ENCODE results near the gene TTYH1. TPM values are rescaled to one million over a fixed set of nuclear protein-coding genes. Genes with fewer than 3 reads are reported as not detected.

Gene TTYH1
- total RNA-seq, 2 donors from 2014 or later = not detected

DNA sequence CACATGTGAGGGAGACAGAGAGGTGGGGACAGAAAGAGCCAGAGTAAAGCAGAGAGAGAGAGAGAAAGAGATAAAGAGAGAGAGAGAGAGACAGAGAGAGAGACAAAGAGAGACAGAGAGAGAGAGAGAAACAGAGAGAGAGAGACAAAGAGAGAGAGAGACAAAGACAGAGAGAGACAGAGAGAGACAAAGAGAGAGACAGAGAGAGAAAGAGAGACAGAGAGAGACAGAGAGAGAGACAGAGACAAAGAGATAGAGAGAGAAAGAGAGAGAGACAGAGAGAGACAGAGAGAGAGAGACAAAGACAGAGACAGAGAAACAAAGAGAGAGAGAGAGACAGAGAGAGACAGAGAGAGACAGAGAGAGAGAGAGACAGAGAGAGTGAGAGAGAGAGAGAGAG is 4.2 kb upstream of the TTYH1 start:
- H3K4me1 ChIP-seq (ENCODE audit: control insufficient read depth in 1 of 2, low read depth in 2 of 2) = no peaks in the 10 kb centered on the region
- H3K4me3 ChIP-seq = no peak overlapping the region
- H3K9me3 ChIP-seq = no peaks in the 10 kb centered on the region
- H3K27me3 ChIP-seq (replicated peaks; ENCODE audit: insufficient read depth) = peaks cover 11% of the 10 kb centered on the region
- DNase-seq (ENCODE audit: low spot score) (no peak), ATAC-seq (ENCODE audit: insufficient number of reproducible peaks, low FRiP score, low read depth) (no peak)
- no peaks in the 10 kb centered on the region for H3K36me3 ChIP-seq
- TF ChIP-seq, protein P1, sequence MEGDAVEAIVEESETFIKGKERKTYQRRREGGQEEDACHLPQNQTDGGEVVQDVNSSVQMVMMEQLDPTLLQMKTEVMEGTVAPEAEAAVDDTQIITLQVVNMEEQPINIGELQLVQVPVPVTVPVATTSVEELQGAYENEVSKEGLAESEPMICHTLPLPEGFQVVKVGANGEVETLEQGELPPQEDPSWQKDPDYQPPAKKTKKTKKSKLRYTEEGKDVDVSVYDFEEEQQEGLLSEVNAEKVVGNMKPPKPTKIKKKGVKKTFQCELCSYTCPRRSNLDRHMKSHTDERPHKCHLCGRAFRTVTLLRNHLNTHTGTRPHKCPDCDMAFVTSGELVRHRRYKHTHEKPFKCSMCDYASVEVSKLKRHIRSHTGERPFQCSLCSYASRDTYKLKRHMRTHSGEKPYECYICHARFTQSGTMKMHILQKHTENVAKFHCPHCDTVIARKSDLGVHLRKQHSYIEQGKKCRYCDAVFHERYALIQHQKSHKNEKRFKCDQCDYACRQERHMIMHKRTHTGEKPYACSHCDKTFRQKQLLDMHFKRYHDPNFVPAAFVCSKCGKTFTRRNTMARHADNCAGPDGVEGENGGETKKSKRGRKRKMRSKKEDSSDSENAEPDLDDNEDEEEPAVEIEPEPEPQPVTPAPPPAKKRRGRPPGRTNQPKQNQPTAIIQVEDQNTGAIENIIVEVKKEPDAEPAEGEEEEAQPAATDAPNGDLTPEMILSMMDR (IDR thresholded peaks at IDR 0.05) = no peak
- H3K27ac ChIP-seq = no peak overlapping the region

DNA sequence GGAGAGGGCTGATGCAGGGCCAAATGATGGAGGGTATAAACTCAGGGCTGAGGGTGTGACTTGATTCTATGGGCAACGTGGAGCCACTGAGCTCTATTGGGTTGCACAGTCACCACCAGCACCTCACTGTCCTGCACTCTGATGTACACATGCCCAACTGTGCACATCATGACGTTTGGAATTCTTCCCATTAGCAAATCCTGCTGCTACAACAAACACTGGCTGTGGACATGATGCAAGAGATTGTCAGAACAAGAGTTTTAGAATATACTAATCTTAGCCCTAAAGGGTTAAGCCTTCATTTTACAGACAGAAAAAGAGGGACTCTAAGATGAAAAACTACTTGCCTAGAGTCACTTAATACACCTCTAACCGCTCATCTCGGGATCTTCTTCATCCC is 2.4 kb upstream of the TTYH1 start:
- DNase-seq (ENCODE audit: low spot score) = no peak
- no peak overlapping the region for H3K27ac ChIP-seq
- H3K36me3 ChIP-seq = no peaks in the 10 kb centered on the region
- H3K27me3 ChIP-seq (replicated peaks; ENCODE audit: insufficient read depth) = peaks cover 11% of the 10 kb centered on the region
- ATAC-seq (ENCODE audit: insufficient number of reproducible peaks, low FRiP score, low read depth) = no peak
- H3K9me3 ChIP-seq = no peaks in the 10 kb centered on the region
- TF ChIP-seq, protein P1 (IDR thresholded peaks at IDR 0.05) = no peak
- H3K4me1 ChIP-seq (ENCODE audit: control insufficient read depth in 1 of 2, low read depth in 2 of 2) = no peaks in the 10 kb centered on the region
- H3K4me3 ChIP-seq = no peak overlapping the region

DNA sequence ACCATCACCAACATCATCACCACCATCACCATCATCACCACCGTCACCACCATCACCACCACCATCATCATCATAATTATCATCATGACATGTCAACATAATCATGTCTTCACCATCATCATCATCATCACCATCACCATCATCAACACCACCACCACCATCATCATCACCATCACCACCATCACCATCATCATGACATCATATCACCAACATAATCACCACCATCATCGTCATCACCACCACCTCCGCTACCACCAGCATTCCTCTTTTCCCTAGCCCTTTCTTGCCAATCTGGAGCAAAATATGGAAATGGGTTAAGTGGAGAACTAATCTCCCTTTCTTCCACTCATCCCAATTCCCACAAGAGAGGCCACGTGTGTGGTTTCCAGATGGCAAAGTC is 1.1 kb upstream of the TTYH1 start:
- Histone ChIP-seq H3K36me3 (no peaks in the 10 kb centered on the region), H3K4me1 (ENCODE audit: control insufficient read depth in 1 of 2, low read depth in 2 of 2) (no peaks in the 10 kb centered on the region), H3K9me3 (no peaks in the 10 kb centered on the region), H3K27me3 (replicated peaks; ENCODE audit: insufficient read depth) (peaks cover 11% of the 10 kb centered on the region), H3K27ac (no peak overlapping the region), H3K4me3 (no peak overlapping the region)
- ATAC-seq (ENCODE audit: insufficient number of reproducible peaks, low FRiP score, low read depth) (no peak), DNase-seq (ENCODE audit: low spot score) (no peak)
- TF ChIP-seq, protein P1 (IDR thresholded peaks at IDR 0.05) = no peak

DNA sequence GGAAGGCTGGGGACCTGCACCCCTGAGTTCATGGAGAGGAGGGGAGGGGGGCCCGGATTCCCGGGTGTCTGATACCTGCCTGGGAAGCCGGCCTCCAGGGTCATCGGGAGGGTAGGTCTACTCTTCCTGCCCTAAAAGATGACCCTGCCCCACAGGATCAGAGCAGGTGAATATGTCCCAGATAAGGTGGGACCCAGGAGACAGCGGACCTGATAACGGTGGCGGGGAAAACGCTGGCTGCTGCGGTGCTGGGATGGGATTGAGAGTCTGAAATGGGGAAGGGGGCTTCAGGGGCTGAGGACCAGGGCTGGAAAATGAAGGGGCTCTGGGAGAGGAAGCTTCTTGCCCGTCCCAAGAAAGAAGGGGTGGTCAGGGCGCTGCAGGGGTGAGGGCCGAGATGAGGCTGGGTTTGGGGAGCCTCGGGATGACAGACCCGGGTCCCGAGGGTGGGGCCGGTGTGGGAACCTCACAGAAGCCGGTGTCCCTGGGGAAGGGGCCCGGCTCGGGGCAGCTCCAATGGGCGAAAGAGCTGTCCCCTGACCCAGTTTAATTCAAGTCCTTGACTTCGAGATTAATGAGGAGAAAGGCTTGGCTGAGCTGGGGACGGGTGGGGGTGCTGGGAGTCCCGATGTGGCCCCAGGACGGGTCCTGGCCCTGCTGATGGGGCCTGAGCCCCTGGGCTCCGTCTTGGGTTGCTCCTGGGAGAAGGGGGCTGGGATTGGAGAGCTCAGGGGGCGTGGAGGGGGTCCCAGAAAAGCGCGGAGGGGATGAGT is 823 bp downstream of the TTYH1 start:
- no peaks in the 10 kb centered on the region for H3K36me3 ChIP-seq
- H3K4me3 ChIP-seq = no peak overlapping the region
- H3K9me3 ChIP-seq = no peaks in the 10 kb centered on the region
- H3K27me3 ChIP-seq (replicated peaks; ENCODE audit: insufficient read depth) = peaks cover 11% of the 10 kb centered on the region
- H3K4me1 ChIP-seq (ENCODE audit: control insufficient read depth in 1 of 2, low read depth in 2 of 2) = no peaks in the 10 kb centered on the region
- H3K27ac ChIP-seq = no peak overlapping the region
- ATAC-seq (ENCODE audit: insufficient number of reproducible peaks, low FRiP score, low read depth) = no peak
- TF ChIP-seq, protein P1 (IDR thresholded peaks at IDR 0.05) = no peak
- DNase-seq (ENCODE audit: low spot score) = no peak

DNA sequence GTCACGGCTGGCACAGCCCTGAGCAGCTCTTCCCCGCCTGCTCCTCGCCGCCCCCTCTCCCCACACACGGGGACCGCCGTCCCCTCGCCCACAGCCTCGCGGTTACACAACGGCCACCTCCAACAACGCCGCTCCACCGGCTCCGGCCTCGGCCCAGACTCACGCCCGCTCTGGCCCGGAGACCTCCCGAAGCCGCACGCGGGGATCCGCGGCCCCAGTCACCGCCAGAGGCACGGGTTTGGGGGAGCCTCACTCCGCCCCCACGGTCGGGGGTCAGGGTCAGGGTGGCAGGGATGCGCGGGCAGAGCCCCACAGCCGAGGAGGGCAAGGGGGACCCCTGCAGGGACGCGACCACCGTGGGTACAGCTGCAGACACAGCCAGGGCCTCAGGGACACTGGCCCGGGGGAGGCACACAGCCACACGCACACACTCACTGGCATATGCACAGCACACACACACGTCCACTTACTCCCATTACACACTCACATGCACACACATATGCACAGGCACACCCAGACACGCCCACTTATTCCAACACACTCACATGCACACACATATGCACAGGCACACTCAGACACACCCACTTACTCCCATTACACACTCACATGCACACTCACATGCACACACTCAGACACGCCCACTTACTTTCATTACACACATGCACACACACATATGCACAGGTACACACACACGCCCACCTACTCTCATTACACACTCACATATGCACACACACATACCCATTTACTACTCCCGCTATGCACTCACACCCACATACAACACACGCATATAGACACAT is 1.6 kb downstream of the TTYH1 start:
- TF ChIP-seq, protein P1 (IDR thresholded peaks at IDR 0.05) = no peak
- no peaks in the 10 kb centered on the region for H3K9me3 ChIP-seq
- no peak overlapping the region for H3K27ac ChIP-seq
- DNase-seq (ENCODE audit: low spot score) = no peak
- H3K27me3 ChIP-seq (replicated peaks; ENCODE audit: insufficient read depth) = peaks cover 11% of the 10 kb centered on the region
- no peaks in the 10 kb centered on the region for H3K36me3 ChIP-seq
- no peaks in the 10 kb centered on the region for H3K4me1 ChIP-seq (ENCODE audit: control insufficient read depth in 1 of 2, low read depth in 2 of 2)
- no peak for ATAC-seq (ENCODE audit: insufficient number of reproducible peaks, low FRiP score, low read depth)
- H3K4me3 ChIP-seq = no peak overlapping the region

Data from thoracic aorta (tissue), 2 donors.